LoVo (cell line): ENCODE data around the gene PLD3.

Experiments
- DNase-seq: peaks from one replicate; pipeline ENCODE4 v3.0.0-alpha.2; 2016; ENCODE audit warnings: low spot score

PLD3 gene

GRCh38 chr19:40414542-40415535 is 66.3 kb downstream of the PLD3 start:
- no peak for DNase-seq

- DNase-seq: no peak
Measured at GRCh38 chr19:40415768-40416167, 67.3 kb downstream of the PLD3 start.

- DNase-seq: no peak
Measured at GRCh38 chr19:40416918-40417642, 68.6 kb downstream of the PLD3 start.

- DNase-seq: no peak
Measured at GRCh38 chr19:40417643-40417981, 69.1 kb downstream of the PLD3 start.

- no peak for DNase-seq
Measured at GRCh38 chr19:40418040-40418439, 69.5 kb downstream of the PLD3 start.

- no peak for DNase-seq
Measured at GRCh38 chr19:40419066-40419612, 70.6 kb downstream of the PLD3 start.

- no peak for DNase-seq
Measured at GRCh38 chr19:40419780-40420179, 71.3 kb downstream of the PLD3 start.

- no peak for DNase-seq
Measured at GRCh38 chr19:40420451-40420765, 71.9 kb downstream of the PLD3 start.

- DNase-seq: peak; percentile 90
Measured at GRCh38 chr19:40420766-40421765, 72.6 kb downstream of the PLD3 start.

GRCh38 chr19:40421993-40422747 is 73.7 kb downstream of the PLD3 start:
- no peak for DNase-seq

GRCh38 chr19:40422748-40423566 is 74.5 kb downstream of the PLD3 start:
- no peak for DNase-seq

- no peak for DNase-seq
Measured at GRCh38 chr19:40423938-40424337, 75.4 kb downstream of the PLD3 start.

- DNase-seq: no peak
Measured at GRCh38 chr19:40424637-40425449, 76.3 kb downstream of the PLD3 start.

- DNase-seq: peak; percentile 99
Measured at GRCh38 chr19:40425450-40426287, 77.2 kb downstream of the PLD3 start, which contains the start of gene SERTAD1. TSS of gene SERTAD1 (minus strand) at chr19:40425992. CDS start at chr19:40423546, 2,446 bp downstream.
